HCT116 (cell line): ENCODE measurements around the gene SDCBP2. TPM values are rescaled to one million over a fixed set of nuclear protein-coding genes. Genes with fewer than 3 reads are reported as not detected.

Source experiments
- ATAC-seq: fragments of 200-7000 bp; cut with Tn5 transposase; 2 replicates; pipeline ENCODE4 v1.9.1; 2020; ENCODE audit warnings: mild to moderate bottlenecking, moderate library complexity
- BruUV-seq: library from RNA; stranded (reverse); fragments of 400-500 nt; replicated peaks from 2 replicates; lab custom pipeline; 2021; lab: Mats Ljungman, UMichigan
- CTCF ChIA-PET: fragments of 300-600 bp; sonication (Branson Sonifier 250); formaldehyde crosslinking; loops from one replicate; lab custom pipeline; 2021; ENCODE audit warnings: antibody characterized with exemption; lab: Charles Lee
- POLR2A ChIA-PET: fragments of 300-600, 350-600 bp; sonication (Branson Sonifier 250); formaldehyde crosslinking; loops from one replicate; lab custom pipeline; 2021; ENCODE audit warnings: antibody characterized with exemption; lab: Charles Lee
- RAD21 ChIA-PET, 2 experiments: fragments of 300-600 bp; sonication (Branson Sonifier 250); formaldehyde crosslinking; loops; one replicate each; lab custom pipeline; 2023; ENCODE audit warnings: low total read pairs in 2 of 2; ENCODE audit not compliant: uncharacterized antibody in 2 of 2, unreplicated experiment in 2 of 2, low non-redundant PET in 1 of 2; lab: Charles Lee
- DNase-seq: peaks from one replicate; pipeline ENCODE4 v3.0.0-alpha.2; 2010; ENCODE audit warnings: low read depth, low spot score
- H2AFZ ChIP-seq: fragments of 200-600 bp; shearing (Covaris generic), sonication (generic); 2 replicates; pipeline ENCODE4 v1.6.1; 2017; ENCODE audit warnings: low read depth, mixed run types, mixed read lengths, antibody characterized with exemption, low read length; ENCODE audit not compliant: poor library complexity, severe bottlenecking
- H3K27ac ChIP-seq: 2 replicates; pipeline ENCODE4 v1.5.1; 2012; ENCODE audit warnings: low read depth, low read length
- H3K27me3 ChIP-seq: fragments of 200-600 bp; sonication (generic); 2 replicates; pipeline ENCODE4 v1.6.1; 2016; ENCODE audit warnings: mixed run types, low read length, mixed read lengths; ENCODE audit not compliant: insufficient read depth
- H3K36me3 ChIP-seq, 2 experiments: fragments of 200-500 bp in 1 of 2; fragments of 200-600 bp in 1 of 2; sonication (Bioruptor generic) in 1 of 2; sonication (generic) in 1 of 2; 2 replicates each; pipeline versions ENCODE4 v1.5.1 to v1.6.1; 2014 to 2016; ENCODE audit warnings: low read length in 2 of 2, inconsistent platforms in 1 of 2, mixed read lengths in 1 of 2, mixed run types in 1 of 2; ENCODE audit not compliant: insufficient read depth in 2 of 2, control insufficient read depth in 1 of 2
- H3K4me1 ChIP-seq, 2 experiments: fragments of 200-600 bp in 1 of 2; sonication (generic) in 1 of 2; 2 replicates each; pipeline versions ENCODE4 v1.5.1 to v1.6.1; 2012 to 2017; ENCODE audit warnings: low read length in 2 of 2, inconsistent platforms in 1 of 2, mild to moderate bottlenecking in 1 of 2, mixed read lengths in 1 of 2, mixed run types in 1 of 2, moderate library complexity in 1 of 2; ENCODE audit not compliant: insufficient read depth in 2 of 2, control insufficient read depth in 1 of 2
- H3K4me2 ChIP-seq: fragments of 200-600 bp; sonication (generic); 2 replicates; pipeline ENCODE4 v1.6.1; 2017; ENCODE audit warnings: mixed run types, low read length, mixed read lengths
- H3K4me3 ChIP-seq, 2 experiments: fragments of 200-600 bp in 1 of 2; sonication (generic) in 1 of 2; replicated peaks in 1 of 2; 2 replicates each; pipeline ENCODE4 v1.5.1; 2011 to 2016; ENCODE audit warnings: low read length in 2 of 2, control low read depth in 1 of 2, low read depth in 1 of 2, mild to moderate bottlenecking in 1 of 2, mixed read lengths in 1 of 2, mixed run types in 1 of 2
- H3K79me2 ChIP-seq: fragments of 200-600 bp; sonication (generic); 2 replicates; pipeline ENCODE4 v1.6.1; 2017; ENCODE audit warnings: mild to moderate bottlenecking, mixed run types, low read length, moderate library complexity, mixed read lengths; ENCODE audit not compliant: insufficient read depth
- H3K9ac ChIP-seq: fragments of 200-600 bp; sonication (generic); 2 replicates; pipeline ENCODE4 v1.6.1; 2016; ENCODE audit warnings: low read length, mixed read lengths
- H3K9me2 ChIP-seq: fragments of 200-600 bp; sonication (generic), shearing (Covaris generic); 2 replicates; pipeline ENCODE4 v1.6.1; 2017; ENCODE audit warnings: mixed run types, mild to moderate bottlenecking, moderate library complexity; ENCODE audit not compliant: insufficient read depth
- H3K9me3 ChIP-seq, 2 experiments: fragments of 200-500 bp in 1 of 2; fragments of 200-600 bp in 1 of 2; sonication (Bioruptor generic) in 1 of 2; sonication (generic) in 1 of 2; 2 replicates each; pipeline ENCODE4 v1.6.1; 2014 to 2017; ENCODE audit warnings: low read length in 2 of 2, mixed read lengths in 2 of 2, inconsistent platforms in 1 of 2, low read depth in 1 of 2, mild to moderate bottlenecking in 1 of 2, mixed run types in 1 of 2, moderate library complexity in 1 of 2; ENCODE audit not compliant: control insufficient read depth in 1 of 2, insufficient read depth in 1 of 2
- H4K20me1 ChIP-seq: fragments of 200-600 bp; sonication (generic), shearing (Covaris generic); 2 replicates; pipeline ENCODE4 v1.6.1; 2017; ENCODE audit warnings: mixed run types, mild to moderate bottlenecking, moderate library complexity; ENCODE audit not compliant: insufficient read depth
- CBX3 ChIP-seq: IDR thresholded peaks from 2 replicates; pipeline ENCODE4 v1.6.1; 2012; ENCODE audit warnings: low read depth
- EGR1 ChIP-seq: IDR thresholded peaks from 2 replicates; pipeline ENCODE4 v1.6.1; 2012; ENCODE audit warnings: low read depth
- EZH2 ChIP-seq: fragments of 200-600 bp; sonication (generic); IDR thresholded peaks from 2 replicates; pipeline ENCODE4 v1.6.1; 2017; ENCODE audit warnings: antibody characterized with exemption, mixed run types
- FOSL1 ChIP-seq: IDR thresholded peaks from 2 replicates; pipeline ENCODE4 v1.6.1; 2012; ENCODE audit warnings: low read depth
- POLR2A ChIP-seq: IDR thresholded peaks from 2 replicates; pipeline ENCODE4 v1.7.0; 2011; ENCODE audit warnings: borderline replicate concordance; ENCODE audit not compliant: insufficient read depth, insufficient read length; ENCODE audit errors: extremely low read depth
- POLR2AphosphoS5 ChIP-seq: IDR thresholded peaks from 2 replicates; pipeline ENCODE4 v1.6.1; 2011; ENCODE audit warnings: mild to moderate bottlenecking, low read depth, low read length, moderate library complexity
- RAD21 ChIP-seq: IDR thresholded peaks from 2 replicates; pipeline ENCODE4 v1.6.1; 2012; ENCODE audit warnings: low read depth, mild to moderate bottlenecking
- REST ChIP-seq: IDR thresholded peaks from 2 replicates; pipeline ENCODE4 v1.6.1; 2012; ENCODE audit warnings: low read depth
- SIN3A ChIP-seq: IDR thresholded peaks from 2 replicates; pipeline ENCODE4 v1.6.1; 2012; ENCODE audit warnings: low read depth
- SP1 ChIP-seq: IDR thresholded peaks from 2 replicates; pipeline ENCODE4 v1.6.1; 2012; ENCODE audit warnings: low read depth
- SRF ChIP-seq: IDR thresholded peaks from 2 replicates; pipeline ENCODE4 v1.6.1; 2012; ENCODE audit warnings: low read depth
- TCF7L2 ChIP-seq: IDR thresholded peaks from 2 replicates; pipeline ENCODE4 v1.7.0; 2011; ENCODE audit warnings: borderline replicate concordance, inconsistent platforms; ENCODE audit not compliant: insufficient read depth, insufficient read length; ENCODE audit errors: extremely low read depth
- ZFX ChIP-seq: fragments of 450-650 bp; IDR thresholded peaks from 2 replicates; pipeline ENCODE4 v1.6.1; 2017
- ZNF274 ChIP-seq: fragments of 200-500 bp; sonication (Bioruptor generic); IDR thresholded peaks from 2 replicates; pipeline ENCODE4 v1.6.1; 2014; ENCODE audit warnings: mild to moderate bottlenecking, low read depth, low read length, inconsistent platforms
- intact Hi-C: fragments of 100-400 bp; cut with micrococcal nuclease; formaldehyde crosslinking; loops from 2 replicates; pipeline ENCODE4 v1.10.0; 2022
- total RNA-seq: library from RNA; stranded (reverse); gene quantifications from one replicate; pipeline ENCODE4 v1.2.1, GENCODE V29; 2021; ENCODE audit not compliant: unreplicated experiment
- TF ChIP-seq, protein P1 (sequence below): IDR thresholded peaks from 2 replicates; pipeline ENCODE4 v1.6.1; 2012
- TF ChIP-seq, protein P2 (sequence below): IDR thresholded peaks from 2 replicates; pipeline ENCODE4 v1.6.1; 2011; ENCODE audit warnings: mild to moderate bottlenecking, low read length, moderate library complexity; ENCODE audit not compliant: insufficient replicate concordance; ENCODE audit errors: extremely low read depth
- TF ChIP-seq, protein P3 (sequence below), 3 experiments: fragments of 200-600 bp in 1 of 3; sonication (generic) in 1 of 3; IDR thresholded peaks in 2 of 3; conservative IDR thresholded peaks in 1 of 3; 2 replicates each; pipeline ENCODE4 v1.5.1; 2012 to 2017; ENCODE audit warnings: low read depth in 2 of 3, low read length in 2 of 3, antibody characterized with exemption in 1 of 3, borderline replicate concordance in 1 of 3, control low read depth in 1 of 3, mild to moderate bottlenecking in 1 of 3, mixed read lengths in 1 of 3, mixed run types in 1 of 3, moderate library complexity in 1 of 3; ENCODE audit not compliant: insufficient read depth in 1 of 3

Gene SDCBP2
- total RNA-seq, 1 experiment from 2014 or later, result 3.4 TPM

DNA sequence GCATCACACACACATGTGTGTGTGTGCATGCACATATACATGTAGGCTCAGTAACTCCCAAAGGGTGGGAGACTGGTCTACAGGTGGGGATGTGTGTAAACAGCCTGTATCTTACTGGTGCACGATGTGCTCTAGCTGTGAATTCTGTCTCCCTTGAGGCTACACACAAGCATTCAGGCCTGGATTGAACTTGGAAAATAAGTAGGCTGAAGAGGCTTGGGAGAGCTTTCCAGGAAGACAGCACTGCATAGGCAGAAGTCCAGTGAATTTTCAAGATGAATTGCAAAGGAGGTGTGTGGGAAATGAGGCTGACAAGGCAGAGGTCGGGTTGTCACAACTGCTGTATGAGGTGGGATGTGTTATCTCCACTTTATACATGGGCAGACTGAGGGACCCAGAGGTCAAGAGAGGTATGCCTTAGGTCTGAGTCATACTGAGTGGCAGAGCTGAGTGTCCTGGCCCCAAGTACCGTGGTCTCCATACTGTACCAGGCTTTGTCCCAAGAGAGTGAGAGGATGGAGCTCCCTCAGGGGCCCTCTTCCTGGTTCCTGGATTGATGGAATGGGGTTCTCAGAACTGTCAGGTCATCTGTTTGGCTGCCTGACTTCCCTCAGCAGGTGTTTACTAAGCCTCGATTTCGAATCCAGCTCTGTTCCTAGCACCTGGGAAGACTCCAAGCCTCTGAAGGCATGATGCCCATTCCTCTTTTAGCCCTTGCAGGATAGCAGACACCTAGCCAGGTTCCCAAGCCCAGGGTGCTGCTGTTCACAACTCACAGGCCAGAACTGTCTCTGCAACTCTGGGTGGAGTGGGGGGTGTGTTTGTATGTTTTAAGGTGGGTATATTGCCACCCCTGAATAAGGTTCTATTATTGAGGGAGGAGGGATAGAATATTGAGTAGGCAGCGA lies 48.5 kb downstream of the SDCBP2 start:
- no peak overlapping the region for H3K9ac ChIP-seq
- H3K79me2 ChIP-seq, result no peaks in the 10 kb centered on the region
- no peak; the same call in 1 of the 2 replicates for ATAC-seq
- no peak overlapping the region for H3K4me3 ChIP-seq
- no peak overlapping the region for H3K4me2 ChIP-seq
- no peaks in the 10 kb centered on the region for H3K9me3 ChIP-seq
- intact Hi-C loops, result no loop called here
- H3K27me3 ChIP-seq, result no peaks in the 10 kb centered on the region
- BruUV-seq, result no TSS peak
- peaks cover 0 to 7% of the 10 kb centered on the region in 2 experiments; a peak in 1 of 4 replicates for H3K4me1 ChIP-seq
- no peak overlapping the region for H2AFZ ChIP-seq
- no peaks in the 10 kb centered on the region for H4K20me1 ChIP-seq
- no peak overlapping the region for H3K27ac ChIP-seq
- no peaks in the 10 kb centered on the region for H3K36me3 ChIP-seq
- no peaks in the 10 kb centered on the region for H3K9me2 ChIP-seq
- ChIA-PET RAD21 (no interaction called here), POLR2A (no interaction called here), CTCF (no interaction called here)
- no peak for DNase-seq
- TF ChIP-seq SRF (no peak), EZH2 (no peak), ZNF274 (no peak), REST (no peak), SIN3A (no peak), TCF7L2 (no peak), SP1 (no peak), CBX3 (no peak), EGR1 (no peak), RAD21 (no peak), POLR2A (no peak), FOSL1 (no peak), ZFX (no peak), POLR2AphosphoS5 (no peak)
- TF ChIP-seq, protein P1, sequence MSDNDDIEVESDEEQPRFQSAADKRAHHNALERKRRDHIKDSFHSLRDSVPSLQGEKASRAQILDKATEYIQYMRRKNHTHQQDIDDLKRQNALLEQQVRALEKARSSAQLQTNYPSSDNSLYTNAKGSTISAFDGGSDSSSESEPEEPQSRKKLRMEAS, result no peak
- TF ChIP-seq, protein P2, sequence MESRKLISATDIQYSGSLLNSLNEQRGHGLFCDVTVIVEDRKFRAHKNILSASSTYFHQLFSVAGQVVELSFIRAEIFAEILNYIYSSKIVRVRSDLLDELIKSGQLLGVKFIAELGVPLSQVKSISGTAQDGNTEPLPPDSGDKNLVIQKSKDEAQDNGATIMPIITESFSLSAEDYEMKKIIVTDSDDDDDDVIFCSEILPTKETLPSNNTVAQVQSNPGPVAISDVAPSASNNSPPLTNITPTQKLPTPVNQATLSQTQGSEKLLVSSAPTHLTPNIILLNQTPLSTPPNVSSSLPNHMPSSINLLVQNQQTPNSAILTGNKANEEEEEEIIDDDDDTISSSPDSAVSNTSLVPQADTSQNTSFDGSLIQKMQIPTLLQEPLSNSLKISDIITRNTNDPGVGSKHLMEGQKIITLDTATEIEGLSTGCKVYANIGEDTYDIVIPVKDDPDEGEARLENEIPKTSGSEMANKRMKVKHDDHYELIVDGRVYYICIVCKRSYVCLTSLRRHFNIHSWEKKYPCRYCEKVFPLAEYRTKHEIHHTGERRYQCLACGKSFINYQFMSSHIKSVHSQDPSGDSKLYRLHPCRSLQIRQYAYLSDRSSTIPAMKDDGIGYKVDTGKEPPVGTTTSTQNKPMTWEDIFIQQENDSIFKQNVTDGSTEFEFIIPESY, result no peak
- TF ChIP-seq, protein P3, sequence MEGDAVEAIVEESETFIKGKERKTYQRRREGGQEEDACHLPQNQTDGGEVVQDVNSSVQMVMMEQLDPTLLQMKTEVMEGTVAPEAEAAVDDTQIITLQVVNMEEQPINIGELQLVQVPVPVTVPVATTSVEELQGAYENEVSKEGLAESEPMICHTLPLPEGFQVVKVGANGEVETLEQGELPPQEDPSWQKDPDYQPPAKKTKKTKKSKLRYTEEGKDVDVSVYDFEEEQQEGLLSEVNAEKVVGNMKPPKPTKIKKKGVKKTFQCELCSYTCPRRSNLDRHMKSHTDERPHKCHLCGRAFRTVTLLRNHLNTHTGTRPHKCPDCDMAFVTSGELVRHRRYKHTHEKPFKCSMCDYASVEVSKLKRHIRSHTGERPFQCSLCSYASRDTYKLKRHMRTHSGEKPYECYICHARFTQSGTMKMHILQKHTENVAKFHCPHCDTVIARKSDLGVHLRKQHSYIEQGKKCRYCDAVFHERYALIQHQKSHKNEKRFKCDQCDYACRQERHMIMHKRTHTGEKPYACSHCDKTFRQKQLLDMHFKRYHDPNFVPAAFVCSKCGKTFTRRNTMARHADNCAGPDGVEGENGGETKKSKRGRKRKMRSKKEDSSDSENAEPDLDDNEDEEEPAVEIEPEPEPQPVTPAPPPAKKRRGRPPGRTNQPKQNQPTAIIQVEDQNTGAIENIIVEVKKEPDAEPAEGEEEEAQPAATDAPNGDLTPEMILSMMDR (IDR thresholded peaks at IDR 0.05 in 2 of 3, conservative IDR thresholded peaks at IDR 0.05 in 1 of 3; ENCODE audit: borderline replicate concordance in 1 of 3, insufficient read depth in 1 of 3, low read depth in 2 of 3, low read length in 2 of 3), result no peak
